Renal cortical epithelial cell (primary cell): Measurements from ENCODE around the gene EXOC4. TPM values are rescaled to one million over a fixed set of nuclear protein-coding genes. Genes with fewer than 3 reads are reported as not detected.

Source experiments
- DNase-seq: peaks from one replicate; pipeline ENCODE4 v3.0.0-alpha.2; 2011; ENCODE audit warnings: low read depth
- total RNA-seq: library from RNA; depleted of rRNA; stranded (reverse); fragments of >200 nt; gene quantifications from 2 replicates; pipeline ENCODE4 v1.2.3, GENCODE V29; 2014

Gene EXOC4
- total RNA-seq, 1 donor from 2014 or later: 144 TPM

GRCh38 chr7:133934262-133934976 is 681.5 kb downstream of the EXOC4 start:
- peak; percentile 8 for DNase-seq

GRCh38 chr7:133934977-133935330 is 682.1 kb downstream of the EXOC4 start:
- no peak for DNase-seq

- peak; percentile 15 for DNase-seq
Measured at GRCh38 chr7:133936074-133936473, 683.2 kb downstream of the EXOC4 start.

GRCh38 chr7:133937786-133938185 is 684.9 kb downstream of the EXOC4 start:
- no peak for DNase-seq

- DNase-seq: no peak
Measured at GRCh38 chr7:133940368-133940767, 687.5 kb downstream of the EXOC4 start.

- no peak for DNase-seq
Measured at GRCh38 chr7:133941496-133941895, 688.6 kb downstream of the EXOC4 start.

- DNase-seq: no peak
Measured at GRCh38 chr7:133945497-133945896, 692.6 kb downstream of the EXOC4 start.

- no peak for DNase-seq
Measured at GRCh38 chr7:133947458-133948254, 694.8 kb downstream of the EXOC4 start.

- no peak for DNase-seq
Measured at GRCh38 chr7:133948588-133948987, 695.7 kb downstream of the EXOC4 start.

GRCh38 chr7:133950855-133951254 is 698.0 kb downstream of the EXOC4 start:
- DNase-seq: no peak

- no peak for DNase-seq
Measured at GRCh38 chr7:133955208-133955607, 702.3 kb downstream of the EXOC4 start.

GRCh38 chr7:133957845-133958244 is 705.0 kb downstream of the EXOC4 start:
- peak; percentile 39 for DNase-seq

- no peak for DNase-seq
Measured at GRCh38 chr7:133958822-133959221, 705.9 kb downstream of the EXOC4 start.

GRCh38 chr7:133959505-133959904 is 706.6 kb downstream of the EXOC4 start:
- DNase-seq: no peak

GRCh38 chr7:133961724-133962123 is 708.8 kb downstream of the EXOC4 start:
- DNase-seq: no peak

GRCh38 chr7:133962646-133963045 is 709.8 kb downstream of the EXOC4 start:
- DNase-seq: no peak

- no peak for DNase-seq
Measured at GRCh38 chr7:133963629-133964028, 710.8 kb downstream of the EXOC4 start.

- DNase-seq: no peak
Measured at GRCh38 chr7:133971625-133972024, 718.7 kb downstream of the EXOC4 start.

GRCh38 chr7:133973710-133974109 is 720.8 kb downstream of the EXOC4 start:
- DNase-seq: no peak

- no peak for DNase-seq
Measured at GRCh38 chr7:133975130-133975529, 722.3 kb downstream of the EXOC4 start.

- DNase-seq: no peak
Measured at GRCh38 chr7:133976140-133976539, 723.3 kb downstream of the EXOC4 start.

- DNase-seq: no peak
Measured at GRCh38 chr7:133977409-133978274, 724.8 kb downstream of the EXOC4 start.
